GM12878 (cell line): ENCODE results near the gene INHBE.

Experiments
- CTCF ChIP-seq, 3 experiments: IDR thresholded peaks in 2 of 3; conservative IDR thresholded peaks in 1 of 3; 2 replicates each; pipeline ENCODE4 v1.5.1; 2011; ENCODE audit warnings: low read depth in 3 of 3, low read length in 3 of 3, mild to moderate bottlenecking in 3 of 3, control low read depth in 2 of 3, moderate library complexity in 2 of 3, inconsistent platforms in 1 of 3, mixed read lengths in 1 of 3; ENCODE audit not compliant: control insufficient read depth in 2 of 3, insufficient read depth in 1 of 3; ENCODE audit errors: extremely low read depth in 1 of 3
- POLR2A ChIP-seq: IDR thresholded peaks from 2 replicates; pipeline ENCODE4 v1.6.1; 2011; ENCODE audit warnings: low read depth, mild to moderate bottlenecking, low read length
- ZBTB33 ChIP-seq: fragments of 450-650 bp; IDR thresholded peaks from 2 replicates; pipeline ENCODE4 v1.6.1; 2017; ENCODE audit warnings: mild to moderate bottlenecking
- TF ChIP-seq, protein P1 (sequence below): IDR thresholded peaks from 2 replicates; pipeline ENCODE4 v1.6.1; 2012; ENCODE audit warnings: mild to moderate bottlenecking, low read depth, low read length

DNA sequence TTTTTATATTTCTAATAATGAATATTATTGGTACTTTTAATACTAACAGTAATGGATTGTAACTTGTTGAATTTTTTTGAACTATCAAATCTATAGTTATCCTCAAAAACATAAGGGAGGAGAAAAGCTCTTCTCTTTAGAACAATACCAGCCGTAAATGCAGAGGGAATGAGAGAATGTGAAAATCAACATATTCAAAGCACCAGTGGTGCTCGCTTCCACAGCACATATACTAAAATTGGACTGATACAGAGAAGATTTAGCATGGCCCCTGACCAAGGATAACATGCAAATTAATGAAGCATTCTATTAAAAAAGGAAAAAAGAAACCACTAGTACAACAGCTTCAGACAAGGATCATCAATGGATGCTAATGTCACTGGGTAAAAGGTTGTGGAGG lies 40.0 kb upstream of the INHBE start:
- TF ChIP-seq CTCF (IDR thresholded peaks at IDR 0.05 in 2 of 3, conservative IDR thresholded peaks at IDR 0.05 in 1 of 3; ENCODE audit: control insufficient read depth in 2 of 3, extremely low read depth in 1 of 3, insufficient read depth in 1 of 3, low read depth in 3 of 3, low read length in 3 of 3) (no peak), POLR2A (no peak), ZBTB33 (no peak)
- TF ChIP-seq, protein P1, sequence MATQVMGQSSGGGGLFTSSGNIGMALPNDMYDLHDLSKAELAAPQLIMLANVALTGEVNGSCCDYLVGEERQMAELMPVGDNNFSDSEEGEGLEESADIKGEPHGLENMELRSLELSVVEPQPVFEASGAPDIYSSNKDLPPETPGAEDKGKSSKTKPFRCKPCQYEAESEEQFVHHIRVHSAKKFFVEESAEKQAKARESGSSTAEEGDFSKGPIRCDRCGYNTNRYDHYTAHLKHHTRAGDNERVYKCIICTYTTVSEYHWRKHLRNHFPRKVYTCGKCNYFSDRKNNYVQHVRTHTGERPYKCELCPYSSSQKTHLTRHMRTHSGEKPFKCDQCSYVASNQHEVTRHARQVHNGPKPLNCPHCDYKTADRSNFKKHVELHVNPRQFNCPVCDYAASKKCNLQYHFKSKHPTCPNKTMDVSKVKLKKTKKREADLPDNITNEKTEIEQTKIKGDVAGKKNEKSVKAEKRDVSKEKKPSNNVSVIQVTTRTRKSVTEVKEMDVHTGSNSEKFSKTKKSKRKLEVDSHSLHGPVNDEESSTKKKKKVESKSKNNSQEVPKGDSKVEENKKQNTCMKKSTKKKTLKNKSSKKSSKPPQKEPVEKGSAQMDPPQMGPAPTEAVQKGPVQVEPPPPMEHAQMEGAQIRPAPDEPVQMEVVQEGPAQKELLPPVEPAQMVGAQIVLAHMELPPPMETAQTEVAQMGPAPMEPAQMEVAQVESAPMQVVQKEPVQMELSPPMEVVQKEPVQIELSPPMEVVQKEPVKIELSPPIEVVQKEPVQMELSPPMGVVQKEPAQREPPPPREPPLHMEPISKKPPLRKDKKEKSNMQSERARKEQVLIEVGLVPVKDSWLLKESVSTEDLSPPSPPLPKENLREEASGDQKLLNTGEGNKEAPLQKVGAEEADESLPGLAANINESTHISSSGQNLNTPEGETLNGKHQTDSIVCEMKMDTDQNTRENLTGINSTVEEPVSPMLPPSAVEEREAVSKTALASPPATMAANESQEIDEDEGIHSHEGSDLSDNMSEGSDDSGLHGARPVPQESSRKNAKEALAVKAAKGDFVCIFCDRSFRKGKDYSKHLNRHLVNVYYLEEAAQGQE, result no peak
